HCT116 (cell line): ENCODE data around the gene ZNF562. TPM values are rescaled to one million over a fixed set of nuclear protein-coding genes. Genes with fewer than 3 reads are reported as not detected.

Experiments used
- total RNA-seq: library from RNA; stranded (reverse); gene quantifications from one replicate; pipeline ENCODE4 v1.2.1, GENCODE V29; 2021; ENCODE audit not compliant: unreplicated experiment

Gene ZNF562
- total RNA-seq, 1 experiment from 2014 or later, result 37.8 TPM

Other genes starting within 250 kb of the ZNF562 start
- gene ZNF266, start 239.5 kb downstream of the ZNF562 start, total RNA-seq, result 9.4 TPM
- gene ZNF560, start 176.5 kb downstream of the ZNF562 start, total RNA-seq, result not detected
- 1.7 TPM for gene ZNF426, start 136.5 kb downstream of the ZNF562 start, total RNA-seq
- gene ZNF121, start 90.6 kb downstream of the ZNF562 start, total RNA-seq, result 80.9 TPM
- gene ZNF561, start 53.9 kb downstream of the ZNF562 start, total RNA-seq, result 31.3 TPM
- gene ZNF846, start 93.6 kb upstream of the ZNF562 start, total RNA-seq, result 1.2 TPM
- 21.9 TPM for gene FBXL12, start 144.0 kb upstream of the ZNF562 start, total RNA-seq
- gene UBL5, start 152.8 kb upstream of the ZNF562 start, total RNA-seq, result 335 TPM
- 78.9 TPM for gene PIN1, start 160.2 kb upstream of the ZNF562 start, total RNA-seq